Ramos (cell line): ENCODE results near the gene TUBB1.

ENCODE experiments used
- in situ Hi-C: fragments of 300-500 bp; cut with MboI; formaldehyde crosslinking; loops from one replicate; pipeline ENCODE4 v1.14.3; 2022; ENCODE audit warnings: low sequenced_read_pairs; ENCODE audit not compliant: unreplicated experiment

TUBB1 gene

GRCh38 chr20:59019217-59019616 lies at the start of gene TUBB1:
TSS of gene TUBB1 (plus strand) at chr20:59019429. CDS start at chr20:59019523, 94 bp downstream.
- in situ Hi-C loops: no loop called here

- in situ Hi-C loops: no loop called here
Observed at GRCh38 chr20:58969439-58969838, 49.8 kb upstream of the TUBB1 start.

- in situ Hi-C loops: no loop called here
Observed at GRCh38 chr20:58970146-58970545, 49.1 kb upstream of the TUBB1 start.

GRCh38 chr20:58971429-58971828 lies 47.8 kb upstream of the TUBB1 start:
- in situ Hi-C loops: no loop called here

- in situ Hi-C loops: no loop called here
Observed at GRCh38 chr20:58973179-58973578, 46.0 kb upstream of the TUBB1 start.

GRCh38 chr20:58973866-58974265 lies 45.4 kb upstream of the TUBB1 start:
- in situ Hi-C loops: no loop called here

- in situ Hi-C loops: no loop called here
Observed at GRCh38 chr20:58975353-58975752, 43.9 kb upstream of the TUBB1 start.

- in situ Hi-C loops: no loop called here
Observed at GRCh38 chr20:58976061-58976730, 43.0 kb upstream of the TUBB1 start.

GRCh38 chr20:58978351-58979190 lies 40.7 kb upstream of the TUBB1 start:
- in situ Hi-C loops: no loop called here

- in situ Hi-C loops: loop anchor here (5.0 kb wide), 1 partner anchor 74 kb away; no protein-coding TSS in a partner anchor
Observed at GRCh38 chr20:58980711-58981627, 38.3 kb upstream of the TUBB1 start, which contains the start of gene NELFCD. TSS of gene NELFCD (plus strand) at chr20:58981256. CDS start at chr20:58981310, 54 bp downstream.

- in situ Hi-C loops: loop anchor here (5.0 kb wide), 1 partner anchor 74 kb away; no protein-coding TSS in a partner anchor
Observed at GRCh38 chr20:58981628-58982364, 37.4 kb upstream of the TUBB1 start.

- in situ Hi-C loops: loop anchor here (5.0 kb wide), 1 partner anchor 75 kb away; no protein-coding TSS in a partner anchor
Observed at GRCh38 chr20:58982406-58983114, 36.7 kb upstream of the TUBB1 start.

- in situ Hi-C loops: loop anchor here (5.0 kb wide), 1 partner anchor 76 kb away; no protein-coding TSS in a partner anchor
Observed at GRCh38 chr20:58983115-58983468, 36.1 kb upstream of the TUBB1 start.

- in situ Hi-C loops: loop anchor here (5.0 kb wide), 1 partner anchor 77 kb away; no protein-coding TSS in a partner anchor
Observed at GRCh38 chr20:58984691-58985090, 34.5 kb upstream of the TUBB1 start.

GRCh38 chr20:58985656-58986055 lies 33.6 kb upstream of the TUBB1 start:
- in situ Hi-C loops: no loop called here

GRCh38 chr20:58986286-58986967 lies 32.8 kb upstream of the TUBB1 start:
- in situ Hi-C loops: no loop called here

- in situ Hi-C loops: no loop called here
Observed at GRCh38 chr20:58986968-58987517, 32.2 kb upstream of the TUBB1 start.
